GM18907 (cell line): ENCODE data around the gene JADE2.
A peak's percentile ranks its signal among the peaks of the same experiment; 100 is the strongest.
"Not testable (repeated sequence)": the region's sequence is repeated elsewhere in the genome, so short reads cannot be mapped to it uniquely, and the experiment has no call there.

Source experiments
- ATAC-seq: cut with Tn5 transposase; IDR thresholded peaks from one replicate; pipeline ENCODE4 v1.9.1; 2021; ENCODE audit warnings: mild to moderate bottlenecking, moderate library complexity; ENCODE audit not compliant: unreplicated experiment

The JADE2 gene

DNA sequence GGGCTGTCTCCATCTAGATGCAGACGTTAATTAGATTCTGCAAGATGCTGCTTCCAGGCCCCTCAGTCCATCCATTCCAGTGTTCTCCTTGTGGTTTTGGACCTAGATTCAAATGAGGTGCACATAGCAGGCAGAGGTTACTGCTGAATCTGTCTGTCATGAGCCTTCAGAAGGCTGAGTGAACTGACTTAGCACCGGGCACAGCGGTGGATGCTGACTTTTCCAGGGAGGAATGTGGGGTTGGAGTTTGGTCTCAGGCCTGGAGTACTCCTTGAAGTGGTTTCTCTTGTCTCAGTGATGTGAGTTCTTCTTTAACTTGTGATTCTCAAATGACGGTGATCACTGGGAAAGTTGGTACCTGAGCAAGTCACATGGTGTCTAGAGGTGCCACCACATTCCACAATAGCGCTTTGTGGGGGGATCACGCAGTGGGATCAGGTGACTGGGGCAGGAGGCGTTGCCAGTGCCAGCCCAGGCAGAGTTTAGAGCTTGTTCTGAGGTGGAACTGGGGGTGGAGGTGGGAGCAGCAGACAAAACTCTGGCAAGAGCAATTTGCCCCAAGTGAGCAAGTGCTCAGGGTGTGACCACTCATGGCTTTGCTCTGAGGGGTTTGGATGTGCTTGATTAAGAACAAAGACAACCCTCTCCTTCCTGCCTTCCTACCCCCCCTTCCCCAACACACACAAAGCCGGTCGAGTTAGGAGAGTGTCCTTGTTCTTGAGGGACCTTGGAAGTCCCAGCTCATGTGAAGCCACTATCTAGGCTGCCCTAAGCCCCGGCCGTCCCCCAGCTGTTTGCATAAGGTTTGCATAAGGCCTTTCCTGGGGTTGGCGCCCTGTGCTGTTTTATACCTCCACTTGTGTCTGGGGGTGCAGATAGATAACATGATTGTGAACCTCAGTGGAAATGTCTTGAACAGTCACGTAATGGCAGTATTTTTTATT is 25.1 kb downstream of the JADE2 start:
- no peak for ATAC-seq

DNA sequence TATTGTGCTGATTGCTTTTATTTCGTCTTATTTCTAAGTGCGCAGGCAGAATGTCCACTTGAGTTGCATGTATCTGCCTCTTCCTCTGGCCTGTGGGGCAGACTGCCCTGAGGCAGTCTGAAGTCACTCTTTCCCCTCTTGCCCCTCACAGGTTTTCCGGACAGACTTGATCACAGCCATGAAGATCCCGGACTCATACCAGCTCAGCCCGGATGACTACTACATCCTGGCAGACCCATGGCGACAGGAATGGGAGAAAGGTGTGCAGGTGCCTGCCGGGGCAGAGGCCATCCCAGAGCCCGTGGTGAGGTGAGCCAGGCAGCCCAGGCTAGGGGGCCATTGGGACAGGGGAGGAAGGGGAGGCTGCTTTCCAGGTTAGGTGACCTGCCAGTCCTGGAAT is 26.4 kb downstream of the JADE2 start:
- no peak for ATAC-seq

DNA sequence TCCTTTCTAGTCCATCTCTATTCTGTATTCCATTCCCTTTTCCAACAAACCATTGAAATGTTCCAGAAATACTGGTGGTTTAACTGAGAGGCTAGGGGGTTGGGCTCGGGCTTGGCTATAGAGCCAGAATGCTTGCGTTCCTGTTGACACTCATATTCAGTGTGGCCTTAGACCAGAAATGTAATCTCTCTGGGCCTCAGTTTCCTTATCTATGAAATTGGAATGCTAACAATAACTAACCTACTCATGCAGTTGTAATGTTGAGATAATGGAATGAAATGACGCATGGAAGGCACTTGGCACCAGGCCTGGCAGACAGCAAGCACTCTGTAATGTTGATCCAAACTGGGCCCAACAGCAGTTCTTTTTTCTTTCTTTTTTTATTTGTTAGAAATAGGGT is 26.8 kb downstream of the JADE2 start:
- ATAC-seq: no peak

DNA sequence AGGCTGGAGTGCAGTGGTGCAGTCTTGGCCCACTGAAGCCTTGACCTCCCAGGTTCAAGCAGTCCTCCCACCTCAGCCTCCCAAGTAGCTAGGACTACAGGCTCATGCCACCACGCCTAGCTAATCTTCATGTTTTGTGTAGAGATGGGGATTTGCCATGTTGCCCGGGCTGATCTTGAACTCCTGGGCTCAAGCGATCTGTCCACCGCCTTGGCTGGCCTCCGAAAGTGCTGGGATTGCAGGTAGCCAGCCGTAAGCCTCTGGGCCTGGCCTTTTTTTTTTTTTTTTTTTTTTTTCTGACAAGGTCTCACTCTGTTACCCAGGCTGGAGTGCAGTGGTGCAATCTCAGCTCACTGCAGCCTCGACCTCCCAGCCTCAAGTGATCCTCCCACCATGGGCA is 27.2 kb downstream of the JADE2 start:
- ATAC-seq: not testable (repeated sequence)

DNA sequence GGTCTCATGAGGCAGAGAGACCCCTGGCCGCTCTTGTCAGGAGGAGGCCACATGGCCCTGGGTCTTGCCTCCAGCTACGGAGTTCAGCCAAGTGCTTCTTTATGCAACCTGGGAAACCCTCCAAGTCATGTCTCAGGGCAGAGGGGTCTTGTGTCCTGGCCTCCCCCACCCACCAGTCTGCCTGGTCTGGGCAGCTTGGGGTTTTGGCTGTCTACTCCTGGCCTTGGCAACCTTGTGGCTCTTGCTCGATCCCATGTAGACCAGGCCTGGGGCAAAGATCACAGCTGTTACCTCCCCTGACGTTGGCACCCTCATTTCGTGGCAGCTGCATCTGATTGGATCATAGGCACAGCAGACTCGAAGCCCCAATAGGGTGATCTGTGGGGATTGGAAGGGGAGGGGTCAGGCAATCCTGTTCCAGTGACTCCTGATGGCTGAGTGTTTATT is 28.4 kb downstream of the JADE2 start:
- no peak for ATAC-seq

DNA sequence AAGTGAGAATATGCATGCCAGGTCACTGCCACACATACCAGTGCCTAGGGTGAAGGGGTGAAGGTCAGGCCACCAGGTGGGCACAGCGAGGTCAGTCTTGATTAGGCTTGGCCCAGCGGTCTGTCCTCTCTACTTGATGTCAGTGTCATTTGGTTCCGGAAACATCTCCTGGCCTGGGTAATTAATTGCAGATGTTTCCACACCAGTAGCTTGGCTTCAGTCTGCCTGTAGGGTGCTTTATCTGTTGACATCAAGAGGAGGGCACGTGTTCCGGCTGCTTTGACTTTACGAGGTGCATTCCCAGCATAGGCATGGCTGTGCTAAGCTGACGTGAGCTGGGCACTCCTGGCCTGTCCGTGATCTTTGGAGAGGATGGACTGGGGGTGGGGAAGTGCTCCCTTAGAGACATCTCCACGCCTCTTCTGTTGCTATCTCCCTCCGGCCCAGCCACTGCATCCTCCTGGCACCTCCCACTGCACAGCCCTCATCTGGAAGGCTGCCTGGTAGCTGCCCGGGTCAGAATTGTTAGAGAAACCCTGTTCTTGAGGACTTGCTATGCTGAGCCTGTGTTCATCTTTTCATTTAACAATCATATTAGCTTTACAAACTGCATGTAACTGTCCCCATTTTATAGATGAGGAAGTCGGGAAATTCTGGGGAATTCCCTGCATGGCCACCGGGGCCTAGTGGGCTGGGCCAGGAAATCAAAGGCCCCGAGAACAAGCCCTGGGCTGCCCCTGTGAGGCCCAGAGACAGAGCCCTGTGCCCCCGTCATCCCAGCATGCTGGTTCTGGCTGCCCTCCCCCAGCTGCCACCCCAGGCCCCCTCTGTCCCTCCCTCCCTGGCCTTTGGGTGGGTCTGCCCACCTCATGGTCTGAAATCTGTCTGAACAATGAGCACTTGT is 29.1 kb downstream of the JADE2 start:
- peak; percentile 56 for ATAC-seq

DNA sequence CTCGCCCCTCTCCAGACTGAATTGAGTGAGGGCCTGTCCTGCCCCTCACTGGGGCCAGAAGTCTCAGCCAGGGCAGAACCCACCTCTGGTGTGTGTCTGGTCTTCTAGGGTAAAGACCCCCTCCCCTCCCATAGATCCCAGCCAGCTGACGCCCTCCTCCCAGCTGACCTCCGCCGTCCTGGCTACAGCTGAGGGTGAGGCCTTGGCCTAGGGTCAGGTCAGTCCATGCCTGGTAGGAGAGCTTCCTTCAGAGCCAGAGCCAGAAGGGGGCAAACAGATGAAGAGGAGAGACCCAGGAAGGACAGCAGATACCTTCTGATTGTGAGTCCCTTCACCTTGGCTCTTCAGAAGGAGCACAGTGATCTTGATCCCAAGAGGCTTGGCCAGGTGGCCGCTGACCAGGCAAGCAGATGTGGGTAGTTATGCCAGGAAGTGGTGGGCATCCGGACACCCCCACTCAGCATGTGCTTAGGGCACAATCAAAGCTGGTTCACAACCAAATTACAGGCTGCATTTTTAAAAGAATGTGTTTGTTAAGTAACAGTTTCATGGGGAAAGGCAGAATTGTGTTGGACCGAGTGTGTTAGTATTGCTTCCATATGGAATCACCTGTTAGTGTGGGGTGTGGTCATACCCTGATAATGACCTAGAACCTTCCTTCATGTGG is 29.9 kb downstream of the JADE2 start:
- ATAC-seq: peak; percentile 8

DNA sequence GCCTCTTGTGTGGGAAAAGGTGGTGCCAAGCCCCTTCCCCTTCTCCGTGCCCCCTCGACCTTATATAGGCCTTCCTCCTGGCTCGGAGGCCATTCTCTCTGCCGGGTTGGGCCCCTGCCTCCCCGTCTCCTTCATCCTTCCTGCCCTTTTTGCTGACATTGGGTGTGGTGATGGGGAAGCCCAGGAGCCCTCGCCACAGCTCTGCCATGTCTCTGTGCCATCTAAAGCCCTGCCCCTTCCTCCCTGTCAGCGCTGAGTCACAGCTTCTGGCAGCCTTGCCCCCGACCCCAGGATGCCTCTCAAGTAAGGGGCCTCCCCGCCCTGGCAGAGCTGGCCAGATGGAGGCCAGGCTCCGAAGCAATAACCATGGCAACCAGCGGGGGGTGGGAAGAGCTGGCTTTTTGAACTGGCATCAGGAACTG is 30.4 kb downstream of the JADE2 start:
- ATAC-seq: peak; percentile 50

DNA sequence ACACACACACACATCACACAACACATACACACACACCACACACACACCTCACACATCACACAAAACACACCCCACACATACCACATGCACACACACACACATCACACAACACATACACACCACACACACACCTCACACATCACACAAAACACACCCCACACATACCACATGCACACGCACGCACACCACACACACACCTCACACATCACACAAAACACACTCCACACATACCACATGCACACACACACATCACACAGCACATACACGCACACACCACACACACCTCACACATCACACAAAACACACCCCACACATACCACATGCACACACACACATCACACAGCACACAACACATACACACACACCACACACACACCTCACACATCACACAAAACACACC is 31.1 kb downstream of the JADE2 start:
- not testable (repeated sequence) for ATAC-seq

DNA sequence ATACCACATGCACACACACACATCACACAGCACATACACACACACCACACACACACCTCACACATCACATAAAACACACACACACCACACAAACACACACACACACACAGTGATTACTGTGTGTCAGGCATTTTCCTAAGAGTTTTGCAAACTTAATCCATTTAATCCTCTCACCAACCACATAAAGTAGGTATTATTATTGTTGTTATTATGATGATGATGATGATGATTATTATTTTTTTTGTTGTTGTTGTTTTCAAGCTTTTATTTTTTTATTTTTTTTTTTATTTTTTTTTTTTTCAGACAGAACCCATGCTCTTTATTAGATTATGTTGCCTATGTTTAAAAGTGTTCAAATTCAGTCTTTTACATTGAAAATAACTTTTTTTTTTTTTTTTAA is 31.5 kb downstream of the JADE2 start:
- no peak for ATAC-seq

DNA sequence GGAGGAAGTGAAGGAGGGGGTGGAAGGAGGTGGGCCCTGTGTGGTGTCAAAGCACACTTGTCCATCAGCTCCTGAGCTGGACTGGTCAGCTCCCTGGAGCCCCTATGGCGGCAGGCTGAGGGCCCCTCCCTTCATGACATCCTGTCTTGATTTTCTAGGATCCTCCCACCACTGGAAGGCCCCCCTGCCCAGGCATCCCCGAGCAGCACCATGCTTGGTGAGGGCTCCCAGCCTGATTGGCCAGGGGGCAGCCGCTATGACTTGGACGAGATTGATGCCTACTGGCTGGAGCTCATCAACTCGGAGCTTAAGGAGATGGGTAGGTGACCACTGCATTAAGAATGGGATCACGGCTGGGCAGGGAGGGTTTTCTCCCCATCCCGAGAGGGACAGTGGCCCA is 34.2 kb downstream of the JADE2 start:
- ATAC-seq: no peak

DNA sequence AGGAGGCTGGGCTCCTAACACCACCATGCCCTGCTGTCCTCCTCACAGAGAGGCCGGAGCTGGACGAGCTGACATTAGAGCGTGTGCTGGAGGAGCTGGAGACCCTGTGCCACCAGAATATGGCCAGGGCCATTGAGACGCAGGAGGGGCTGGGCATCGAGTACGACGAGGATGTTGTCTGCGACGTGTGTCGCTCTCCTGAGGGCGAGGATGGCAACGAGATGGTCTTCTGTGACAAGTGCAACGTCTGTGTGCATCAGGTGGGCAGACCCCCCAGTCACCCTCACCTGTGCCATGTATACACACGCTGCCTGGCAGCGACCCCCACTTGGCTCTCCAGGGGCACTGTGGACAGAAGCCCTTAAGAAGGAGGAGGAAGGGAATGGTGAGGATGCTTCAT is 35.2 kb downstream of the JADE2 start:
- ATAC-seq: no peak

DNA sequence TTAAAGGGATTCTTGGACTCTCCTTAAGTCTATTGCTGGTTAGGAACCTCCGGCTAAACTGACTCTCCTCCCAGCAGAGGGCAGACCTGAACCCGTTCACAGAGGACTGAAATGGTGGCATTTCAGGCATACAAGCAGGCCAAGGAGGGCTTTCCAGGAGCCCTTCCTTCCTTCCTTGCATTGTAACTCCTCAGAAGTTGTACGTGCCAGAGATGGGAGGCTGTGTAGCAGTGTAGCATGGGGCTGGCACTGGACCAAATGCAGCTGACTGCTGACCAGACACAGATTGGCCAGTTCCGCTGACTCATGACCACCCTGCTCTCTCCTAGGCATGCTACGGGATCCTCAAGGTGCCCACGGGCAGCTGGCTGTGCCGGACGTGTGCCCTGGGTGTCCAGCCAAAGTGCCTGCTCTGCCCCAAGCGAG is 36.4 kb downstream of the JADE2 start:
- ATAC-seq: no peak

DNA sequence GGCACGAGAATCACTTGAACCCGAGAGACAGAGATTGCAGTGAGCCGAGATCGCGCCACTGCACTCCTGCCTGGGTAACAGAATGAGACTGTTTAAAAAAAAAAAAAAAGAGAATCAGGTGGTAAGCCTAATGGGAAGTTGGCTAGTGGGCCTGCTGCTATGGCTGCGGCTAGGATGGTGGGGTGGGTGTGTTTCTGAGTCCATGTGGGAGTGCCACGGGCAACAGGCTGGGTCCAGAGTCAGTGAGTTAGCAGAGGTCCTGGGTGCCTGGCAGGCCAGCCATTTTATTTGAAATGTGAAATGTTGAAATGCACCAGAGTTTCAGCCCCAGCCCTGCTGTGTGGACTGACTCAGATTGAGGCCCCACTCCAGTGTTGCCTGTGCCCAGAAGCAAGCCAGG is 37.8 kb downstream of the JADE2 start:
- ATAC-seq: no peak

DNA sequence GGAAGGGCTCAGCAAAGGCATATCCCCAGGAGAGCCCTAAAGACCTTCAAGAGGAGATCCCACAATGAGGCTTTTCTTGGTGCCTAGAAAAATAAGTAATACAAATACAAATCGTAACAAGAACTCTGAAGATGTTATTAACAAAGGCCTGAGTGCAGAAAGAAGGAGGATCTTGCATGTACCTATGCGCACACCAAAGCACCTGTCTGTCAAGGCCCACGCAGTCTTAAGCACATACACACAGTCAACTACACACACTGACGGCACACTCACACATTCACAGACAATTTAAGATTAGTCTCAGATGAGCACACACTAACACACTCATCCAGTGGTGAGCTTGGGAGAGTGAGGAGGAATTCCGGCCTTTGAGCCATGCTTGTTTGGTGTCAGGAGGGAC is 38.5 kb downstream of the JADE2 start:
- ATAC-seq: no peak

DNA sequence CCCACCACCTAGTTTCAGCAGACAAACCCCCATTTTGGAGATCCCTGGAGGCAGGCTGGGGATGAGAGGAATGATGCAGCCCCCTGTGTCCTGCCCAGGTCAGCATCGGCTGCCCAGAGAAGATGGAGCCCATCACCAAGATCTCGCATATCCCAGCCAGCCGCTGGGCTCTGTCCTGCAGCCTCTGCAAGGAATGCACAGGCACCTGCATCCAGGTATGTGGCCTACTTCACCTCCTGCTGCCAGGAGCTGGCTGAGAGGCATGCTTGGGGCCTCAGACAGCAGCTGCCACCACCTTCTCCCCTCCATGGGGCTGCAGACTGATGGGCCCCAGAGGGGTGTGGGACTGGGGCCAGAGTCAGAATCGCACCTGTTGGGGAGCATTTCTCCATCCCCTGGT is 38.9 kb downstream of the JADE2 start:
- ATAC-seq: no peak

DNA sequence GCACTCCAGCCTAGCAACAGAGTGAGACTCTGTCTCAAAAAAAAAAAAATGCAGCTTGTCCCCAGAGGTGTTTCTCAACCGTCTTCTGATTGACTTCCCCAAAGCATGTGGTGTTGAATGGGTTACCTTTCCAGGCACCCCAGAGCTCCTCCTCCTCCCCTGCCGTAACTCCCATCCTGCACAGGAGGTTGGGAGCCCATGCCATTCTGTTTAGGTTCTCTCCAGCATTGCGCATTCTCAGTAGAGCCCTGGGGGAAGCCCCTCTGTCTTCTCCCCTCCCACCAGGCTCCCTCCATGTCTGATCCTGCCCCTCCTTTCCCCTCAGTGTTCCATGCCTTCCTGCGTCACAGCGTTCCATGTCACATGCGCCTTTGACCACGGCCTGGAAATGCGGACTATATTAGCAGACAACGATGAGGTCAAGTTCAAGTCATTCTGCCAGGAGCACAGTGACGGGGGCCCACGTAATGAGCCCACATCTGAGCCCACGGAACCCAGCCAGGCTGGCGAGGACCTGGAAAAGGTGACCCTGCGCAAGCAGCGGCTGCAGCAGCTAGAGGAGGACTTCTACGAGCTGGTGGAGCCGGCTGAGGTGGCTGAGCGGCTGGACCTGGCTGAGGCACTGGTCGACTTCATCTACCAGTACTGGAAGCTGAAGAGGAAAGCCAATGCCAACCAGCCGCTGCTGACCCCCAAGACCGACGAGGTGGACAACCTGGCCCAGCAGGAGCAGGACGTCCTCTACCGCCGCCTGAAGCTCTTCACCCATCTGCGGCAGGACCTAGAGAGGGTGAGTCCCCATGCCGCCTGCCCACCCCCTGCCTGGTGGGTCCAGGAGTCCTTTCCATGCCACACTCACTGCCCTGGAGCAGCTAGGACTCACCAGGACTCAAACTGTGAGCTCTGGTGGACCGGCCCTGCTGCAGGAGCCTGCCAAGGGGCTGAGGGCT is 40.6 kb downstream of the JADE2 start:
- ATAC-seq: no peak

DNA sequence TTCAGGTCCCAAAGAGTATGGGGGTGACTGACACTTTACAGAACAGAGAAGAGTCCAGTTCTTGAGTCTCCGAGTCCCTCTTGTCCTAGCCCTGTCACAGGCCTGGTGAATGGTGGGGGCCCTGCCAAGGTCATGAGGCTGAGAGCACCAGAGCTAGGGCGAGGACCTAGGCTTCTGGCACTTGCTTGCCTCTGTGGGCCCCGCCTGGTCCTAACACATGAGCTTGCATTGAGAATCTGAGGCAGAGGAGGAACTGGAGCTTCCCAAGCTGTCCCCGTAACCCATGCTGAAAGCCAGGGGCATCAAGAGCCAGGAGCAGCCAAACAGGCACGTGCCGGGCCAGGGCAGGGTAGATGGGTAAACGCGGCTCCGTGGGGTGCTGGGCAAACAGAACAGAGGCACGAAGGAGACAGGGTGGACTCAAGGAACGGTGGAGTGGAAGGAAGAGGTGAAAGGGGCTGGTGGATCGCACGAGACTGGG is 41.3 kb downstream of the JADE2 start:
- ATAC-seq: no peak

DNA sequence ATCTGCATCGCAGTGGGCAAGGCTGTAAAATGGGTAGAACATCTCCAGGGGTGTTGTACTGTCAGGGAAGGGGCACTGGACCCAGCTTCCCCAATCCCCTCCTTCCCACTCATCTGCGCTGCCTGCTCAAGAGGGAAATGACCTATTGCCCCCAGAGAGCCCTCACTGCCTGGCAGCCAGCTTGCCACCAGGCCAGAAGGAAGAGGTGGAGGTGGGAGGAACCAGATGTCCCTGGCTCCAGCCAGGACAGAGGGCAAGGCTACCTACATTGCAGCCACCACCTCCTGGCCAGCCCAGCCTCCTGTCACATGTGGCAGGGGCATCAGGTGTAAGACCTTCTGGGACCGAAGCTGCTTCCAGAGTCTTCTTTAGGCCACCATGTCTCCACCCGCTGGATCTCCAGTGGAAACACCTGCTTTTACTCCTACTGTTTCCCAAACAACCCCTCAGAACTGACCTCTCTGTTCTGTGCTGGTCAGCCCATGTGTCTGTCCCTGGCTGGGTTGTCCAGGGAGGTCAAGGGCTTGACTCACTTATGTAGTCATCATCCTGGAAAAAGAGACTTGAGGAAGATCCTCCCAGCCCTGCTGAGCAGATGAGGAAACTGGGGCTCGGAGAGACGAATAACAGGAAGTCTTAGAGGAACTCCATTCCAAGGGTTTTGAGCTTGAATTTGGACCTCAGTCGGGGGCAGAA is 42.3 kb downstream of the JADE2 start:
- no peak for ATAC-seq
